Spleen (tissue), 7 donors: ENCODE data around the gene DPP3.
A peak's percentile ranks its signal among the peaks of the same experiment; 100 is the strongest.

Source experiments
- POLR2A ChIP-seq, 3 donors: fragments of 450-650 bp; IDR thresholded peaks; one replicate each; pipeline ENCODE4 v1.5.1; 2017; ENCODE audit warnings: antibody characterized with exemption in 3 of 3, mild to moderate bottlenecking in 1 of 3
- TF ChIP-seq, protein P1 (sequence below), 11 experiments: fragments of 200-600 bp in 7 of 11; fragments of 450-650 bp in 4 of 11; sonication (generic) in 4 of 11; IDR thresholded peaks in 8 of 11; conservative IDR thresholded peaks in 3 of 11; 1 replicate in 7 of 11; 2 replicates in 4 of 11; pipeline versions ENCODE4 v1.4.0 to v1.8.0; 2016 to 2021; ENCODE audit warnings: antibody characterized with exemption in 11 of 11, inconsistent platforms in 4 of 11, mild to moderate bottlenecking in 1 of 11
- donor health status: DM: no; HTN: no; CAD: no; lungs with moderate emphysema.
- donor health status: DM: no; HTN: no; CAD: no.
- donor health status: DM: no; HTN: no; CAD: no.

DNA sequence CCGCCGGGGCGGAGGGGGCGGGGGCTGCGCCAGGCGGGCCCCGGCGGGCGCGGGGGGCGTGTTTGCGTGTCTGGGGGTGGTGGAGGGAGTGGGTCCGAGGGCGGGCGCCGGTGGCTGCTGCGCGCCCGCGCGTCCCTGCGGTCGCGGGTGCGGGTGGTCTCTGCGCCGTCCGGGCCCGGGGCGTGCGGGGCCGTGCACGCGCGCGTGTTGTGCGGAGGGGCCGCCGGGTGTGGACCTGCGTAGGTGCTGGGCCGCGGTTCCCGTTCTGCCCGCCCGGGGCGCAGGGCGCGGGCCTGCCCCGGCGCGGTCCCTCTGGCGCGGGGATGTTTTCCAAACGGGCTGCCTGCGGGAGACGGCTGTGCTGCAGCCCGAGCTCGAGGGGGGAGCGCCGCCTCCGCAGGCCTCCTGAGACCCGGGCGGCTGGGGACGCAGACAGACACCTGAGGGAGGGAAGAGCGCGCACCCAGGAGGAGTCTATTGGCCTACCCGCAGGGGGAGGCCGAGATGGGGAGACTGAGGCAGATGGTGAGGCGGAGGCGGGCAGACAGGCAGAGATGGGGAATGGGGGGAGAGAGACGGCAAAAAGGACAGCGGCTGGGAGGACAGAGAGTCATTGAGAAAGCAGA is 13.1 kb upstream of the DPP3 start:
- TF ChIP-seq, protein P1, sequence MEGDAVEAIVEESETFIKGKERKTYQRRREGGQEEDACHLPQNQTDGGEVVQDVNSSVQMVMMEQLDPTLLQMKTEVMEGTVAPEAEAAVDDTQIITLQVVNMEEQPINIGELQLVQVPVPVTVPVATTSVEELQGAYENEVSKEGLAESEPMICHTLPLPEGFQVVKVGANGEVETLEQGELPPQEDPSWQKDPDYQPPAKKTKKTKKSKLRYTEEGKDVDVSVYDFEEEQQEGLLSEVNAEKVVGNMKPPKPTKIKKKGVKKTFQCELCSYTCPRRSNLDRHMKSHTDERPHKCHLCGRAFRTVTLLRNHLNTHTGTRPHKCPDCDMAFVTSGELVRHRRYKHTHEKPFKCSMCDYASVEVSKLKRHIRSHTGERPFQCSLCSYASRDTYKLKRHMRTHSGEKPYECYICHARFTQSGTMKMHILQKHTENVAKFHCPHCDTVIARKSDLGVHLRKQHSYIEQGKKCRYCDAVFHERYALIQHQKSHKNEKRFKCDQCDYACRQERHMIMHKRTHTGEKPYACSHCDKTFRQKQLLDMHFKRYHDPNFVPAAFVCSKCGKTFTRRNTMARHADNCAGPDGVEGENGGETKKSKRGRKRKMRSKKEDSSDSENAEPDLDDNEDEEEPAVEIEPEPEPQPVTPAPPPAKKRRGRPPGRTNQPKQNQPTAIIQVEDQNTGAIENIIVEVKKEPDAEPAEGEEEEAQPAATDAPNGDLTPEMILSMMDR (IDR thresholded peaks at IDR 0.05 in 8 of 11, conservative IDR thresholded peaks at IDR 0.05 in 3 of 11): peak in 8 of 11 experiments; percentile 24 to 56 (median 37)
- no peak for TF ChIP-seq POLR2A (IDR thresholded peaks at IDR 0.05)
